HUDEP-2 (cell line): ENCODE data around the gene ADGRB2.

ENCODE experiments used
- DNase-seq, 76 experiments: peaks; one replicate each; lab custom pipeline; 2025; ENCODE audit not compliant: unreplicated experiment in 76 of 76; lab: John Stamatoyannopoulos, UW

The ADGRB2 gene

DNA sequence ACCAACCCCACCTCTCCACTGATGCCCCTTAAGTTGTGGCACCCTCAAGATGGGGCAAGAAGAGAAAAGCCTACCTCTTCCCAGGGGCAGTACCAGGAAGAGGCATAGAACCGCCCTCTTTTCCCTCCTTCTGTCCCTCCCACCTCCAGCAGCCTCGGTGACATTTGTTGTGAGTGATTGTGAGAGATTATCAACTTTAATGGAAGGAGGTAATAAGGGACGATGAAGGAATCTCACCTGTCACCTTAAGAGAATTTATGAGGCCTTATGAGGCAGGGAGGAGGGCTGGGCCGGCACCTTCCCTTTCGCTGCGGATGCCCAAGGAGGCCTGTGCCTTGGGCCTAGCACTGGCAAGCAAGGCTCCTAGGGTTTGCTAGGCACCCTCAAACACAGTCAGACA, 1.4 kb upstream of the ADGRB2 start:
- DNase-seq: no peak

DNA sequence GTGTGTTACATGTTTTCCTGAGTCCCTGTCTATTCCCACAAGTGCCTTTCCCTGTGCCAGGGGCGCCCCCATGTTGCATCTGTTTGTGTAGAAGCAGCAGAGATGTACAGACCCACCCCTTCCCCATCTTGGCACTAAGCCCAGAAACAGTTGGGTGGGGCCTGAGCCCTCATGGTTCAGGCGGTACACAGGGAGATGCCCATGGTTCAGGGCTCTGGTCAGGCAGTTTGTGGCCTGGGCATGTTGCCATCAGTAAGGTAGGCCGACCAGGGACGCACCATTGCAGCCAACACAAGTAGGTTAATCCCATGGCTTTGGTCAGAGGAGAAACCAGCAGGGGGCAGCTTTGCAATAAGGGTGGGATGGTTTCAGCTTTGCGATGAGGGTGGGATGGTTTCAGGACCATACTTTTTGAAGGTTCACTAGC, 914 bp upstream of the ADGRB2 start:
- DNase-seq: peak in 7 of 76 experiments; percentile 5 to 28 (median 14)

DNA sequence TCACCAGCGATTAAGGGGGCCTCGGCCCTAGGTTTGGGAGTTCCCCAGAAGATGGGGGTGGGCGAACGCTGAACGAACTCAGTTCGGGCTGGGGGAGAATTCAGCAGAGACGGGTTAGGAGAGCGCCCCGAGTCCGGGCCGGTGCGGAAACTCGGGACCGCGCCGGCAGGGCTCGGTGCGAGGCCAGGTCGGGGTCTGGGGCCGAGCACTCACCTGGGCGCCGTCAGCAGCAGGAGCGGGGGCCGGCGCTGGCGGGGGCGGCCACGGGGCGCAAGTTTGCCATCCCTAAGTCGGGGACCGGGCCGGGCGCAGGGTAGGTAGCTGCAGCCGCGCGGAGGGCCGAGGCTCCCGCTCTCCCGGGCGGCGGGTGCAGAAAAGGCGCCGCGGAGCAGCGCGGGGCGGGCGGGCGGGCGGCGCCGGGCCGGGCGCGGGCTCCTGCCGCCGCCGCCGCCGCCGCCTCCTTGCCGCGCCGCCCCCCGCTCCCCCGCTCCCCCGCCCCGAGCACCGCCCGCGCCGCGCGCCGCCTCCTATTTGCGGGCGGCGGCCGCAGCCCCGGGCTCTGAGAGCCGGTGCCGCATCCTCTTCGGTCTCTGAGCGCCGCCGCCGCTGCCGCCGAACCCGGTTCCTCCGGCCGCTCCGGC, 349 bp downstream of the ADGRB2 start:
- DNase-seq: no peak

DNA sequence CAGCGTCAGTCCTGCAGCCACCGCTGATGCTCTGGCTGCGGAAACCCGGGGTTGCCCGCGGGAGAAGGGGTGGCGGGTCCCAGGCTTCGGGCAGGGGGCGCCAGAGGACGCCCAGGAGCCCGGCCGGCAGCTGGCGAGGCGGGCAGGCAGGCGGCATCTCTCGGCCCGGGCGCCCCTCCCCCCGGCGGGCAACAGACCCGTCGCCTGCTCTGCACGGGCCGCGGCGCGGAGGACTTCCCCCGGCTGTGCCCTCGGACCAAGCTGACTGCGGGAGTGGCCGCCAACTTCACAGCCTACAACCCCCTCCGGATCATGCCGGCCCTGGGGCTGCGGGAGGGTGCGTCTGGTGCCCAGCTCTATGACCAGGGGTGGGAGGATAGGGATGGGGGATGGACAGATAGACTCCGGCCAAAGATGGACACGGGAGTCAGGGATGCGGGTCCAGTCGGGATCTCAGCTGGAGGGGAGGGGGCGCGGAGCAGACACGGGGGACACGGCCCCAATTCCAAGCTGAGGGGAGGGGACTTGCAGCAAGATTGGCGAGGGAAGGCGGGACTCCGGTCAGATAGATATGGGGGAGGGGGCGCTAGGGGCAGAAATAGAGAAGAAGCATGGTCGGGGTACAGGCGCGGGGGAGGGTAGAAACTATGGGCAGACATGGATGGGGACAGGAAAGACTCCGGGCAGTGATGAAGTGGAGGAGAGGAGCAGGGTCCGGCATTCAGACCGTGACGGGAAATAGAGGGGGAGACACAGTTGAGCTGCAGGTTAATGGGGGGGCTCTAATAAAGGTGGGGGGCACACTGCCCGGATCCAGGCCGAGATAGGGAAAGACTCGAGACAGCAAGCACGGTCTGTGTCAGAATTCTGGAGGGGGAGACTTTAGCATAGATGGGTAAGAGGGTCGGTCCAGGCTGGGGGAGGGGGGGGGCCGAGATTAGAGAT, 1.1 kb downstream of the ADGRB2 start:
- peak in 22 of 76 experiments; percentile 5 to 42 (median 24) for DNase-seq

DNA sequence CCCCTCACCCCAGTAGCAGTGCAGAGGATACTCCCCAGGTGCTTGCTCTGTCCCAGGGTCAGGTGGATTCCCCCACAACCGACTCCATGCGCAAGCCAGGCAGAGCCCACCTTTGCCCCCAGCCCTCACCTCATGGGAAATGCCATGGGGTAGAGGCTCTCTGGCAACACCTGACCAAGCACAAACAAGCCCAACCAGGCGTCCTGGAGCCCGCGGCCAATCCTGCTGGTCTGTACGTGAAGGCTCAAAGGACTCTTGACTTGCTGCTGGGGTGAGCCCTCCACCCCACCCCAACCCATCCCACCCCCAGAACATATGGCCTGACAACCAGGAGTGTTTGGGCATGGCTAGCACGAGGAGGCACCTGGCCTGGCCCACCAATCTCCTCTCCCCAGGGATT, 1.8 kb downstream of the ADGRB2 start:
- DNase-seq: no peak

DNA sequence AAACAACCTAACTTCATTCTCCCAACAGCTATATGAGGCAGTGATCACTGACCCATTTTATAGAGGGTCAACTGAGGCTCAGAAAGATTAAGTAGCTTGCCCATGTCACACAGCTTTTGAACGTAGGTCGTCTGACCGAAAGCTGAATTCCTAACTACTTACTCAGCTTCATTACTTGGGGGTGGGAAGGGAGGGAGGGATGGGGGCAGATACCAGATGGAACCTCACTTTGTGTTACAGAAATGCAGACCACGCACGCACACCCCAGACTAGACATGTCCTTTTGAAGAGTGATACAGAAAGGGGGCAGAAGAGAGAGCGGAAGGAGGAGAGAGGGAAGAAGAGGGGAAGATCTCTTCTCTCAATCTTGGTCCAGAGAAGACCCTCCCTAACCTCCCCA, 2.3 kb downstream of the ADGRB2 start:
- DNase-seq: no peak

DNA sequence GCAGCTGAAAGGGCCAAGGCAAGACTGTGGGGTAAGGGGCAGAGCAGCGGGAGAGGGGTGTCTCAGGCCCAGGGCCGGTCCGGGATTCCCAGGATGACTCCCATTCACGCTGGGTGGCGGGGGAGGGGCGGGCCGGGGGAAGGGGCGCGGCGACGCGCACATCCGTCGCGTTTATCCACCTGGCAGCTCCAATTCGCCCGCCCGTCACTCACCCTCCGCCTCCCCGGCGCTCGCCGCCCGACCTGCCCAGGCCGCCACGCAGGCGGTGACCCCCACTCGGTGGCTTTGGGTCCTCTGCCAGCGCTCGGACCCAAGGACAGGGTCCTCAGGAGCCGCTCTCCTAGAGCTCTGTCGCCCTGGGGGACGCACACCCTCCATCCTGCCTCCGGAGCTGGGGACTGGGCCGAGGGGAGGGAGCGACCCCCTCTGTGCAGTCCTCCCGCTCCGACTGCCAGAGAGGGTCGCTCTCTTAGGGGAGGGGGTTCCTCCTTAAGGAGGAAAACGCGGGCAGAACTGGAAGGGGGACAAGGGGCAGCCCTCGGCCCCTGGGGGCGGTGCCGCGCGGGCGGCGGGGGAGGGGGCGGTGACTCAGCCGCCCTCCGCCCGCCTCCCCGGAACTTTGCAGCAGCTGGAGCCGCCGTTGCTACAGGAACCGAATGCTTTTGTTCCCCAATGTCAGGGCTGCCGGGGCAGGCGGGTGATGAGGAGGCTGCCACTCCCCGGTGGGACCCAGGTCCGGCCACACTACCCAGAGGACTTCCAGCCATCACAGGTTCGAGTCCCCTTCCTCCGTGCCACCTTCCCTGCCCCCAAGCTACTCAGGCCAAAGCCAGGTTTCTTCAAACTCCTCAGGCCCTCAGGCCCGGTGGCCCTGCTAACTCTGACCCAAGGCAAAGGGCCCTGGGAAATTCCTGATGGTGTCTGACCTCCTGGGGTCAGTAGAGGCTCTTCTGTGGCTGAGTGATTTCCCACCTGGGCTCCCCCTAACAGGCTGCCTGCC, 3.4 kb downstream of the ADGRB2 start:
- DNase-seq: peak in 1 of 76 experiments; percentile 20

DNA sequence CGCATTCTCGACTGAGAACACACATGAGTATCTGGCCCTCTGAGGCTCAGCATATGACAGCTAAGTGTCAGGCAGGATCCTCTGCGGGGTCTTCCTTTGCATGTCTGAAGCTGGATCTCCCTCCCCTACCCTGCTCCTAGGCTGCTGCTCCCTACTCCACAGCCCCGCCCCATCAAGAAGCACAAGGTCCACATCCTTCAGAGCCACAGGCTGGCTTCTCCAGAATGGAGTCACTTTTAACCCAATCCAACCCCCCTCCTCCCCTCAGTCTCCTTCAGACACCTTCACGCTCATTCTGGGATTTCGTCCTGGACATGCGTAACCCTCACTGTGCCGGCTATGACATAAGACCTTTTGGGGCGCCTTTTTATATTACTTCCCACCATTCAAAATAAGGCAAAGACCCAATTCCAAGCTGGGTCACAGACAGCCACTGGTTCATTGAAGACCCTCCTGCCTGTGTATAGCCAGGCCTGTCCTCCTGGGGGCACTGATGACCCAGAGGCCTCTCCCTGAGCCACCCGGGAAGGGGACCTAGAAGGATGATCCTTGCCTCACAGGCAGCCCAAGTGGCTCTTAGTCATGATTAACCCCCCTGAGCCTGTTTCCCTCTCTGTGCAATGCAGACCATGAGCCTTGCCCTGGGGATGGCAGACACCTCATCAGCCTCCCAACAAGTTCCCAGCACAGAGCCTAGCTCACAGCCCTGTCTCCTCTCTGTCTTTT, 4.7 kb downstream of the ADGRB2 start:
- no peak for DNase-seq

DNA sequence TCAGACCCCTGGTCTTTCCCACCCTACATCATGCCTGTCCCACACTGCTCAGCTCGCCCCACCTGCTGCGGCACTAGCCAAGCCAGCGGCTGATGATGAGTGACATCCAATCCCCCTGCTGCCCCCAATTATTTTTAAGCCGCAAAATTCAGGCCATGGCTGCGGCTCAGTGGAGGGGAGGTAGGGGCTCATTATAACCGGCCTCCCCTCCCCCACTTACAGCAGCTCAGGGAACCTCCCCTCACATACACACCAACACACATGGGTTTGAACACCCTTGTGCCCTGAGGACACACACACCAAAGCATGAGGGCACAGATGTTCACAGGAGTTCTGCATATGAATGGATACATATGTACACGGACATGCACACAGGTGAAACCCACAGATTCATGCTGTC, 5.3 kb downstream of the ADGRB2 start:
- no peak for DNase-seq

DNA sequence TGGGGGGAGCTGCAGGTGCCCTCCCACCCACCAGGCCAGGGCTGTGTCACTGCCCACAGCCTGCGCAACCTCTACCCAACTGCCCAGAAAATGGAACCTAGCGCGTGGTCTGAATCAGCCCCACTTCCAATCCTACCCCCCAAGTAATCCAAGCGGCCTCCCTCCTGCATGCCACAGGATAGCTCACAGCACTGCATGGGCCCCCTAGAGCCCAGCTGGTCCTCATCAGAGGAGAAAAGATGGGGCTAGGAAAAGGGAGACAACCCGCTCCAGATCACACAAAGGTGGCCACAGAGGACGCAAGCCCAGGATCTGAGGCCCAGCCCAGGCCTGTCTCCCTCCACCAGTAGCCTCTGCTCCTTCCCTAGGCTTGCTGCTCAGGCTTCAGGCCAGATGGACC, 6.2 kb downstream of the ADGRB2 start:
- DNase-seq: no peak

DNA sequence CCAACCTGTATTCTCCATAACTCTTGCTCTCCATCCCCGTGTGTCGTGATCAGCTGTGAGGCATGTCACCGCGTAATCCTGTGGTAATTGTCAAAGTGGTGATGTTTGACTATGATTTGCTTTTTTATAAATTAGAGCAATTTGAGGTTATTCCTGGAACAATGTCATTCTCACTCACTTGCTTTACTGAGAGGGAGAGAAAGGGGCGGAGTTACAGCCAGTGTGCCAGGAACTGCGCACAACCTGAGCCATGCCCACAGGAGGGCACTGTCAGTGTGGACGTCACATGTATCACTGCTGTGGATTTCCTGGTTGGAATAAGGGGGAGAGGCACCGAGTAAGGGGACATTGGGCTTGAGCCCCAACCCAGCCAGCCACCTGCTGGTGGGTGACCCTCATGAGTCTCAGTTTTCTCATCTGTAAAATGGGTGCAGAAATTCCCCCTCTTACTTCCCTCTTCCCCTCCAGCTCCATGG, 6.9 kb downstream of the ADGRB2 start:
- no peak for DNase-seq

DNA sequence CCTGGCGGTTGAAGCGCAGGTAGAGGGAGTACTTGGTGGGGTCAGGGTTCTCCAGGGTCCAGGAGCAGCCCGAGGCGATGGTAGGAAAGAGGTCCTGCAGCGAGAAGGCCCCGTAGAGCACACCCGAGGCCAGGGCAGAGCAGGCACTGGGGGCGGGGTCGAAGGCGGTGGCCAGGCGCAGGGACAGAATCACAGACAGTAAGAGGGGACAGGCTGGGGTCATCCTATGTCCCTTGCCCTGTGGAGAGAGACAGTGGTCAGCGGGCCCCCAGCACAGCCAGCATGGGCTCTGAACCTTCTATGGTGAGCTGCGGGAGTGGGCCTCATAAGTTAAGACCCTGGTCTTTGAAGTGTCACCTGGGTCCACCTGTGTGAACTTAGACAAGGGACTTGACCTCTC, 7.6 kb downstream of the ADGRB2 start:
- DNase-seq: no peak

DNA sequence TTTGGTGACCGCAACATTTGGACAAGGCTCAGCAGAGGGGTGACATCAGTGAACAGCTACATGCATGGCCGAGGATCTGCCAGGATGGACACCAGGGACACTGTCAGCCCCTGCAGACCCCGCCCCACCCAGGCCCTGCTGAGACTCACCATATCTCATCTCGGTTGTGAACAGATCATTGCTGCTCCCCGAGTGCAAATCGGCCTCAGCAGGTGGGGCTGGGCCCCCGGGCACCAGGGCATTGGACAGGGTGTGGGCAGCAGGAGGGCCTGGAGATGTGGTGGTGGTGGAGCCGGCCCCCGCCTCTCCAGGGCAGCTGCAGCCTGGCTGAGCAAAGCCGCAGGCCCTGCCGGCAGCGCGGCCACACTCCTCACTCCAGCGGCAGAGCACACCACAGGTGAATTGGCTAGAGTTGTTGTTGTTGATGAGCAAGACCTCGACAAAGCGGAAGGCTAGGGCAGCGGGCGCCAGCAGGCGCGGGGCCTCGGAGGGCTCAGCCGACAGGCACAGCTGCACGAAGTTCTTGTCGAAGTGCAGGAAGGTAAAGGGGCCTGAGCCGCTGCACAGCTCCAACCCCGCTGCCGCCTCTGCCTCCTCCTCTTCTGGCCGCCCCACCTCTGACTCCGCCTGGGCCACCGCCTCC, 8.2 kb downstream of the ADGRB2 start:
- DNase-seq: no peak

DNA sequence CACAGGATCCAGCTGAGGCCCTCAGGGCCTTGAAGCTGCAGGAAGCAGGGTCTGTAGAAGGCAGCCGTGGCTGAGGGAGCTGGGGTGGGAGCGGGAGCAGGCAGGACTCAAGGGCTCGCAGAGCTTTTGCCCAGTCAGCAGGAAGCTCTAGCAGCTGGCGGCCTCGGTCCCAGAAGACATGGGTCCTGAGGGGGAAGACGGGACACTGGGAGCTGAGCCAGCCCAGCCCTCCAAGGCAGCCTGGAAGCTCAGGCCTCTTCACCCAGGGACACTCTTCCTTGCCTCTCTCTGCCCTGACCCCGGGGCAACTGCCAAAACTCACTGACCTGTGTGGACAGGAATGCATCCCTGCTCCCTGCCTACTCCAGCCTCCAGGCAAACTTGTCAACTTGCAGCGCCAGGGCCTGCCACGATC, 8.9 kb downstream of the ADGRB2 start:
- no peak for DNase-seq

DNA sequence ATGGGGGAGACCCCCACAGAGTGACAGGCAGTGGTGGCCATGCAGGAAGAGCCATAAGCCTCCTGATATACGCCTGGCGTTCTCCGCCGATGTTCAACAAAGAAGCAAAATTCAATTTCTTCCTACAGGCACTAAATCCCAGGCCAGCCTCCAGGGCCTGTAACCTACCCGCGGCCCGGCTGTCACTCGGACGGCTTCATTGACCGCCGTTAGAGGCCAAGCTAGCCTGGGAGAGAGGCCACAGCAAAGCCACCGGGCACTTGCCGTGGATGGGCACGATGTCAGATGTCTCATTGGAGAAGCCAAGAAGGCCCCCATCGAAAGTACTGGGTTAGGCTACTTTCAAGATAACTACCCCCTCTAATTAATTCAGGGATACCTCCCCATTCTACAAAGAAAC, 9.7 kb downstream of the ADGRB2 start:
- no peak for DNase-seq

DNA sequence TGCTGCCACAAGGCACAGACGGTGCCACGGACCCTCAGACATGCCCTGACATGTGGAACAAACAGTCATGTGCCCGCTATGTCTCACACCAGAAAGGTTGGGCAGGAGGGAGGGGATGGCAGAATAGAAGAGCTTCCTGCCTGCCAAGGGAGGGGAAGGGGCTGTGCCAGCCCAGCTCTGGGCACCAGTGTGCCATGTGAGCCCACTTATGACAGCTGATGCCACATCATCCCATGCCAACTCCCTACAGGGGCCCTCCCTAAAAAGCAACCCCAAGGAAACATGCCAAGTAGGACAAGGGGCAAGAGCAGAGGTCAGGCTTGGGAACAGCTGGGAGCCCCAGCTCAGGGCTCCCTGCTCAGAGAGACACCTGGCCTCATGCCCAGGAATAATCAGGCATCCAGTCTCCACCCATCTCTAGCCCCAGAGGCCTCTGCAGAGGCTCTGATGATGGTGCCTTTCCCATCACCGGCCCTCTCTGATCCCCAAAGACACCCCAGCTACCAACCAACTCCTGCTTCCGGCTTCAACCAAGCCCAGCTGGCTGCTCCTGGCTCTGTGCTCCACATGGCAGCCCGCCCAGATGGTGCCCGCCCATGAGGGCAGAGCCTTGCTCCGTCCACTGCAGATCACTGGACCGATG, 10.3 kb downstream of the ADGRB2 start:
- peak in 3 of 76 experiments; percentile 12 to 24 (median 13) for DNase-seq

DNA sequence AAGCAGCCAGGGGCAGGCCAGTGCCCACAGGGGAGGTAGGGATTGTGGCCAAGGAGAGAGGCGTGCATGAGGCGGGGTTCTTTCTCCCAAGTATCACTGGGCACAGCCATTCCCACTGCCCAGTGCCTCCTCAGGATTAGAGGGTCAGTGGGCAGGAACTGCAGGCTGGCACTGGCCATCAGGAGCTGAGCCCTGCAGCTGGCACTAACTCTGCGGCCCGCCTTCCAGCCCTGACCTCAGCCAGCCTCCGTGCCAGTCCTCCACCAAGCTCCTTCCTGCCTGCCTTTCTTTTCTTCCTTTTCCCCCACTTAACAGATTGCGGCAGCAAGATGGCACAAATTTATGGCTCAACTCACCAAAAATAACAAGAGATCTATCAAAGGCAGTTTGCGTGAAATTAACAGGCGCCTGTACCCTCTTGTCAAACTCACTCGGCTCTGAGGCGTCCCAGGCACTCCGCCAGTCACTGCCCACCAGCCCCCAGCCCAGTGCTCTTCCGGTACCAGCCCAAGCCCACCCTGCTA, 11.1 kb downstream of the ADGRB2 start:
- DNase-seq: no peak

DNA sequence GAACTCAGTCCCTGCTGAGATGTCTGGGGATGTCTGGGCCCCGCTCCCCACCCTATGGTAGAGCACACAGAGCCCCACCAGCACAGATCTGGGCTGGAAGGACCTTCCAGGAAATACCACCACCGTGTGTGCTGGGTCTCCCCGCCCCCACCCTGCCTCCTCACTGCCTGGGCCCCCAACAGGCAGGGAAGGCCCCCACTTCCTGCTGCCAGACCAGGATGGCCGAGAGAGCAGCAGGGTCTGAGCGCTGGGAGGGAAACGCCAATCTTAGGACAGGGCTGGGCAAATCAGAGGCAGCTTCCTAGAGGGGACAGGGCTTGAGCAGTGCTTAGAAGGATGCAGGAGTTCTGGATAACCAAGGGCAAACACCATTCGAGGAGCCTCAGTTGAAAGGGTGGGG, 11.9 kb downstream of the ADGRB2 start:
- no peak for DNase-seq

DNA sequence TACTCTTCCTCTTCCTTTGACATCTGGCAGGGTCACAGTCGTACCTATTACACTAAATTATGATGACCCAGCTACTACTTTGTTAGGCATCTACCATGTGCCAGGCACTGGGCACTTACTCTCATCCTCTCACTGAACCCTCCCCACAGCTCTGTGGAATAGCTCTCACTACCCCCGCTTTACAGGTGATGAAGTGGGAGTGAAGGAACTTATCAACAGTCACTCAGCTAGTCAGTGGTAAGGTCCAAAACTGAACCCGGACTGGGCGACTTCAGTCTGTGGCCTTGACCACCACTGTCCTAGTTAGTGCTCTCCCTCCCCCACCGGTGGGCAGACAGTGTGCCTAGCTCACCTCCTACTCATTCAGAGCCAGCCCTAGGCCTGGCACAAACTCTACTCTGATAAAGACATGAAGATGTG, 12.3 kb downstream of the ADGRB2 start:
- no peak for DNase-seq
